GM21528 (cell line): Measurements from ENCODE around the gene ZMIZ1.
"Not testable (repeated sequence)": the region's sequence is repeated elsewhere in the genome, so short reads cannot be mapped to it uniquely, and the experiment has no call there.

ENCODE experiments used
- ATAC-seq: cut with Tn5 transposase; IDR thresholded peaks from one replicate; pipeline ENCODE4 v1.9.1; 2021; ENCODE audit warnings: mild to moderate bottlenecking, moderate library complexity; ENCODE audit not compliant: unreplicated experiment, low FRiP score

ZMIZ1 gene

DNA sequence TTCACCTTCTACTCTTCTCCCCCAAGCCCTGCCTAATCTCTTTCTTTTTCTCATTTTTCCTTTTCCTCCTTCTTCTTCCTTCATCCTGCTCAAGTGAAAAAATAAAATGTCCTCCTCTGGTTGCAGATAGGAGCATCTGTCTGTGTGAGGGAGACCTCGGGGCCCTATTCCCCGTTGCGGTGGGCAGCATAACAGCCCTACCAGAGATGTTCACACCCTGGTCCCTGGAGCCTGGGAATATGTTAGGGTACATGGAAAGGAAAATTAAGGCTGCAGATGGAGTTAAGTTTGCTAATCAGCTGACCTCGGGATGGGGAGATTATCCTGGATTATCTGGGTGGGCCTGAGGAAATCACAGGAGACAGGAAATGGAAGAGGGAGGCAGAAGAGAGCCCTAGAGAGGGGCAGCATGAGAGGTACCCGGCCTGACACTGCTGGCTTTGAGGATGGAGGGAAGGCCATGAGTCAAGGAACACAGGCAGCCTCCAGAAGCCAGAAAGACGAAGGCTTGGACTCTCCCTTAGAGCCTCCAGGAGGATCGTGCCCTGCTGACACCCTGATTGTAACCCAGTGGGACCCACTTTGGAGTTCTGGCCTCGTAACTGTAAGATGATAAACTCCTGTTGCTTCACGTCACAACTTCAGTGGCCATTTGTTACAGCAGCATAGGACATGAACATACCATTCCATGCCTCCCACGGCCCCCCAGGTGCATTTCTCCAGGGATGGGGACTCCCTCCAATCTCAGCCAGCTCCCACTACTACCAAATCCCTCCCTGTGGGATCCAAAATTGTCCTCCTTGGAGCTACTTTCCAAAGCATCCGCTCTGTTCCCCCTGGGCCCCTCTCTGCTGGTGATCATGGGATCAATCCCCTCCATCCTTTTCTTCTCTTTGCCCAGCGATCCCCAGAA lies 39.0 kb upstream of the ZMIZ1 start:
- no peak for ATAC-seq

DNA sequence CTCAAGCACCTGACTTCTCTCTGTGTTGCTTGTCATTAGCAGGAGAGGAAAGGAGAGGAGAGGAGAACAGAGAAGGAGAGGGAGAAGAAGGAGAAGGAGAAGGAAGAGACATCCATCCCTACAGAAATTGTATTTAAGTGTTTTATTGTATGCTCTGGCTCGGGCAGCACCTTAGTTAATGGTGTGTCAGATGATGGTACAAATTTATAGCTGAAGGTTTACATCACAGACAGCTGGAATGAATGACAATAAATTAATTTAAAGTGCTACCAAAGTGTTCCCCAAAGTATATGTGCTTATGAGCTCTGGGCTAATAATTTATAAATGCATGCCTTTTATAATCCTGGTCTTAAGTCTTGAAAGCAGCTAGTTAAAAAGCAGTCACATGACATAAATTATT lies 38.1 kb upstream of the ZMIZ1 start:
- ATAC-seq: no peak

DNA sequence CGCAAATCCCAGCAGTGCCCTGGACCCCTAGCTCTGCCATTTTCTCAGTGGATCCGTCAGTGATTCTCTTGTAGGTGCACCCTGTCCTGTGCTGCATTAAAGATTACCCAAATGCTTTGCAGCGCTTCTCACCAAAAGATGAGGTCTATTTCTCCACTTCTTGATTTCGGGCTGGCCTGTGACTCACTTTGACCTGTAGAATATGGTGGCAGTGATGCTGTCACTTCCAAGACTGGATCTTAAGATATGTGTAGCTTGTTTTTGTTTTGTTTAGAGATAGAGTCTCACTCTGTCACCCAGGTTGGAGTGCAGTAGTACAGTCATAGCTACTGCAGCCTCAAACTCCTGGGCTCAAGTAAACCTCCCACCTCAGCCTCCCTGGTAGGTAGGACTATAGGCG lies 37.0 kb upstream of the ZMIZ1 start:
- no peak for ATAC-seq

DNA sequence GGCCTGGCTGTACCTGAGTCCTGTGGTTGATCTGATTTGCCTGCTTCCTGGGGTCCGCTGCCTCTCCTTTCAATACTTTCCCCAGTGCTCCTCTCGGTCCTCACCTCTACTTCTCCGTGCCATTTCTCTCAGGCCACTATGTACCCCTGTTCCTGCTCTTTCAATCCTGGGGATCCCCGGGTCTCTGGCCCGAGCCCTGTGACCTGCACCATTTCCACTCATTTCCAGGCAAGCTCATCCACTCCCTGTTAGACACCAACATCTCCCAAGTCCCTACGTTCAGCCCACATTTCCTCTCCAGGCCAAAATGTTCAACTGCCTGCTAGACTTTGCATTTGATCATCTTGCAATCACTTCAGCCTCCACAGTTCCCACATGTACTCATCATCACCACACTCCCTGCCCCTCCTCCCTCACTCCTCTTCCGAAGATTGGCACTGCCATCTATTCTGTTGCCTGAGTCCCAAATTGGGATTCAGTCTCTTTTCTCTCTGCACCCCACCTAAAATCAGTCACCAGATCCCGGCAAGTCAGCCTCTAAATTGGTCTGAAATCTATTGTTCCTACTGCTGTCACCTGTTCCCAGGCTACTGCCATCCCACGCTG lies 34.4 kb upstream of the ZMIZ1 start:
- no peak for ATAC-seq

GRCh38 chr10:79036416-79036815 lies 32.4 kb upstream of the ZMIZ1 start:
- ATAC-seq: not testable (repeated sequence)

- ATAC-seq: no peak
Measured at GRCh38 chr10:79038104-79038840, 30.5 kb upstream of the ZMIZ1 start.

- no peak for ATAC-seq
Measured at GRCh38 chr10:79038841-79039201, 29.9 kb upstream of the ZMIZ1 start.

GRCh38 chr10:79042639-79043411 lies 25.9 kb upstream of the ZMIZ1 start:
- no peak for ATAC-seq

DNA sequence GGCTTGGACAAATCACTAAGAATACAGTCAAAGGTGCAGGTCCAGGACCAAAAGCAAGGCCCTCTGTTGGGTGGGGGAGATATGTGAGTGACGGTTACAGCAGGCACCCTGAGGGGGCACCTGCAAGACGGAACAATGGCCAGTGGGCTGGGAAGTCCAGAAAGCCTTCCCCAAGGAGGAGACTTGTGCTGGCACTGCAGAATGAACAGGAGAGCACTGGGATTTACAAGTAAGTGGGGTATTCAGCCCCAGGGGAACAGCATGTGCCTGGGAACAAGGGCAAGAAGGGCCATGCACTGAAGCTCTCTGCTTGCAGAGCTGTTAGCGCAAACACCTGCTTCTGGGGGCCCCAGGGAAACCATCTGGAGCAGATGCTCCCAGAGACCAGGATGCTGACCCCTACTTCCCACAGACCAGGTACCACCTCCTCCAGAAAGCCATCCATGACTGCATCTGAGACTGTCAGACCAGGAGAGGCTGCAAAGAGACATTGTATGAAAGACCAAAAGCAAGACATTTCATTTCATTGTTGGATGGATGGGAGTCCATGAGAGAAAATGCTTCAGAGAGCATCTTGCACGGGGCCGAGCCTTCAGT lies 24.6 kb upstream of the ZMIZ1 start:
- no peak for ATAC-seq

DNA sequence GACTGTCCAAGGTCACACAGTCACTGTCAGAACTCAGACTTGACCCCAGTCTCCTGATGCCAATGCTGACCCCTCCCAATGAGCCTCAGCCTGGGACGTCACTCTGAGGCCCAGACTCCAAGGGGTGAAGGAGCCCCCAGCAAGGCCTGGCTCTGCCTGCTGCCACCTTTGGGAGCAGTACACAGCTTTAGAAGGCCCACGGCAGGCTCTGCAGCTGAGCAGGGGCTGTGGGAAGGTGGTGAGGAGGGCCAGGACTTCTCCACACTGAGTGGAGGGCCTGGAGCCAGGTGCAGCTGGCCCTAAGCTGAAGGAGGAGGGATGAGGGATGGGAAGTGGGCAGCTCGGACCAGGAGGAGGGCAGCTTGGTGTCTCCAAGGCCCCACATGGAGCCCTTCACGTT lies 23.9 kb upstream of the ZMIZ1 start:
- ATAC-seq: no peak

DNA sequence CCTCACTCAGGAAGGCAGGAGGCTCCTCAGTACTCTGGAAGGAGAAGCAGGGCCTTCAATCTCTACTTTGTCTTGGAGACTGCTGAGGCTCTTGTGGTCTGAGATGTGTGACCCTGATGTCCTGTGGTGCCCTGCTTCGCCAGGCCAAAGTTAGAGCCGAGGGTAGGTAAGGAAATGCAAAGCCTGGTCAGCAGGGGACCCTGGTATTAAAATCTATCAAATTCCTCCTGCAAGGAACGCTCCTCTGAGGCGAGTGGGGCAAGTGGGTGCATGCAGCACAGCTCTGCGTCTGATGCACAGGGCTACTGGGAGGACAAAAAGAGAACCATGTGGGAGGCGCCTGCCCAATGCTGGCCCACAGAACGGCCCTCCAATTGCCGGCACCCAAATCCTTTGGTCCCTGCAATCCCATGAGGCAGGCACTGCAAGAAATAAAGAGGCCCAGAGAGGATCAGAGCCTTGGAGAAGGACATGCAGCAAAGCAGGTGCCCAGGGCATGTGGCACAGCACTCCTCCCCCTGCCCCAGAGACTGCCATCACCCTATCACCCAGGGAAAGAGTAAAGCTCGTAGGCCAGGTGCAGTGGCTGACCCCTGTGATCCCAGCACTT lies 23.1 kb upstream of the ZMIZ1 start:
- ATAC-seq: no peak

- no peak for ATAC-seq
Measured at GRCh38 chr10:79046326-79046725, 22.4 kb upstream of the ZMIZ1 start.

GRCh38 chr10:79046741-79047583 lies 21.8 kb upstream of the ZMIZ1 start:
- no peak for ATAC-seq

DNA sequence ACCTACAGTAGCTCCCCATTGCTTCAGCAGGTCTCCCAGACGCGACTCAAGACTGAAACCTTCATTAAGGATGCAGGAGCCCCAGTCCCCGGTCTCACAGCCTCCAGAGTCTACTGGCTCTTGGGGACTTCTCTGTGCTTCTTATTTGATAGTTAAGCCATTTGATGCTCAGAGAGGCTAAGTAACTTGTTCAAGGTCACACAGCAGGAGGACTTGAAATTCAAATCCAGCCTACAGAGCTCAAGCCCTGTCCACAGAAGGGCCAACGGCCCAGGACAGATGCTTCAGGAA lies 21.2 kb upstream of the ZMIZ1 start:
- no peak for ATAC-seq

GRCh38 chr10:79047875-79048638 lies 20.7 kb upstream of the ZMIZ1 start:
- ATAC-seq: no peak

GRCh38 chr10:79048639-79049550 lies 19.9 kb upstream of the ZMIZ1 start:
- ATAC-seq: no peak
